Trophoblast cell (in vitro differentiated cells and primary cell): Measurements from ENCODE around the gene HCRTR1.

Experiments used
- DNase-seq, 2 donors: peaks; one replicate each; pipeline ENCODE4 v3.0.0-alpha.2; 2016
- H2AFZ ChIP-seq: 2 replicates; pipeline ENCODE4 v1.6.1; 2013; ENCODE audit warnings: low read length, moderate library complexity, mild to moderate bottlenecking; ENCODE audit not compliant: insufficient read depth, poor library complexity
- H2AK5ac ChIP-seq: 2 replicates; pipeline ENCODE4 v1.6.1; 2013; ENCODE audit warnings: mild to moderate bottlenecking, low read length
- H2BK120ac ChIP-seq: 2 replicates; pipeline ENCODE4 v1.6.1; 2013; ENCODE audit warnings: low read length, mild to moderate bottlenecking, moderate library complexity; ENCODE audit not compliant: insufficient read depth, poor library complexity
- H2BK12ac ChIP-seq: 2 replicates; pipeline ENCODE4 v1.6.1; 2013; ENCODE audit warnings: mild to moderate bottlenecking, low read length, moderate library complexity
- H2BK5ac ChIP-seq: 2 replicates; pipeline ENCODE4 v1.6.1; 2013; ENCODE audit warnings: low read length, low read depth, moderate library complexity, mild to moderate bottlenecking; ENCODE audit not compliant: poor library complexity
- H3K14ac ChIP-seq: 2 replicates; pipeline ENCODE4 v1.6.1; 2013; ENCODE audit warnings: mild to moderate bottlenecking, low read length
- H3K18ac ChIP-seq: 2 replicates; pipeline ENCODE4 v1.6.1; 2013; ENCODE audit warnings: mild to moderate bottlenecking, low read length
- H3K23ac ChIP-seq: 2 replicates; pipeline ENCODE4 v1.6.1; 2013; ENCODE audit warnings: low read length
- H3K27ac ChIP-seq: 2 replicates; pipeline ENCODE4 v1.5.1; 2013; ENCODE audit warnings: low read depth, mild to moderate bottlenecking, inconsistent platforms, low read length, moderate library complexity
- H3K27me3 ChIP-seq: 2 replicates; pipeline ENCODE4 v1.6.1; 2013; ENCODE audit warnings: inconsistent platforms, mild to moderate bottlenecking, low read length, moderate library complexity; ENCODE audit not compliant: insufficient read depth
- H3K36me3 ChIP-seq, 2 experiments: 1 replicate in 1 of 2; 2 replicates in 1 of 2; pipeline ENCODE4 v1.6.1; 2013; ENCODE audit warnings: low read length in 2 of 2, mild to moderate bottlenecking in 2 of 2, moderate library complexity in 1 of 2; ENCODE audit not compliant: insufficient read depth in 2 of 2, control insufficient read depth in 1 of 2
- H3K4ac ChIP-seq: 2 replicates; pipeline ENCODE4 v1.6.1; 2013; ENCODE audit warnings: low read depth, mild to moderate bottlenecking, low read length, moderate library complexity
- H3K4me1 ChIP-seq, 2 experiments: 1 replicate in 1 of 2; 2 replicates in 1 of 2; pipeline ENCODE4 v1.6.1; 2013; ENCODE audit warnings: low read length in 2 of 2, mild to moderate bottlenecking in 2 of 2, moderate library complexity in 1 of 2; ENCODE audit not compliant: insufficient read depth in 2 of 2, control insufficient read depth in 1 of 2
- H3K4me2 ChIP-seq: 2 replicates; pipeline ENCODE4 v1.6.1; 2013; ENCODE audit warnings: inconsistent platforms, mild to moderate bottlenecking, low read length, moderate library complexity
- H3K4me3 ChIP-seq: 2 replicates; pipeline ENCODE4 v1.5.1; 2013; ENCODE audit warnings: mild to moderate bottlenecking, low read depth, low read length, inconsistent platforms
- H3K79me1 ChIP-seq: one replicate; pipeline ENCODE4 v1.6.1; 2013; ENCODE audit warnings: low read length
- H3K79me2 ChIP-seq: 2 replicates; pipeline ENCODE4 v1.6.1; 2013; ENCODE audit warnings: low read length, mild to moderate bottlenecking; ENCODE audit not compliant: control insufficient read depth, insufficient read depth, poor library complexity
- H3K9ac ChIP-seq: 2 replicates; pipeline ENCODE4 v1.6.1; 2013; ENCODE audit warnings: mild to moderate bottlenecking, low read length
- H3K9me3 ChIP-seq: 2 replicates; pipeline ENCODE4 v1.6.1; 2013; ENCODE audit warnings: low read depth, mild to moderate bottlenecking, control low read depth, inconsistent platforms, low read length; ENCODE audit not compliant: insufficient read depth
- H4K12ac ChIP-seq: 2 replicates; pipeline ENCODE4 v1.6.1; 2013; ENCODE audit warnings: low read depth, mild to moderate bottlenecking, low read length, moderate library complexity
- H4K8ac ChIP-seq: 2 replicates; pipeline ENCODE4 v1.6.1; 2013; ENCODE audit warnings: low read depth, mild to moderate bottlenecking, low read length, moderate library complexity
- H4K91ac ChIP-seq: one replicate; pipeline ENCODE4 v1.6.1; 2013; ENCODE audit warnings: low read depth, mild to moderate bottlenecking, low read length, moderate library complexity
- WGBS: extraction: QIAGEN DNeasy Blood & Tissue Kit; methylation state at CpG from one replicate; pipeline ENCODE4 v1.1.7; 2013; ENCODE audit warnings: missing lambda C conversion rate; ENCODE audit not compliant: insufficient read length, insufficient coverage; ENCODE audit errors: extremely low coverage; 5-methylcytosine and 5-hydroxymethylcytosine counted together

Gene HCRTR1

GRCh38 chr1:31642897-31643296 lies 25.4 kb downstream of the HCRTR1 start:
- Histone ChIP-seq H4K8ac (no peak overlapping the region), H3K4me2 (peak overlapping the region; percentile 53), H3K4me3 (no peak overlapping the region), H3K18ac (no peak overlapping the region), H3K36me3 (no peaks in the 10 kb centered on the region), H3K27me3 (no peaks in the 10 kb centered on the region), H2BK5ac (peak overlapping the region; percentile 93), H3K9me3 (no peaks in the 10 kb centered on the region), H3K79me2 (peaks cover 18% of the 10 kb centered on the region), H4K12ac (no peak overlapping the region), H2AK5ac (no peak overlapping the region), H2BK12ac (peak overlapping the region; percentile 31), H3K27ac (peak overlapping the region; percentile 91), H3K4me1 (peaks cover 37 to 60% of the 10 kb centered on the region in 2 experiments), H2AFZ (no peak overlapping the region), H3K23ac (no peak overlapping the region), H3K4ac (no peak overlapping the region), H2BK120ac (peak overlapping the region; percentile 31), H3K14ac (peak overlapping the region; percentile 46), H3K79me1 (peaks cover 66% of the 10 kb centered on the region), H4K91ac (peak overlapping the region; percentile 84), H3K9ac (no peak overlapping the region)
- no peak for DNase-seq
- WGBS: no CpG with 5 or more reads among the region's 3 CpGs

GRCh38 chr1:31643976-31644559 lies 26.6 kb downstream of the HCRTR1 start:
- Histone ChIP-seq H3K79me2 (peaks cover 17% of the 10 kb centered on the region), H4K91ac (peak overlapping the region; percentile 89), H2BK5ac (peak overlapping the region; percentile 88), H2AFZ (peak overlapping the region; percentile 83), H3K4ac (peak overlapping the region; percentile 58), H3K4me2 (peak overlapping the region; percentile 61), H3K36me3 (no peaks in the 10 kb centered on the region), H4K12ac (peak overlapping the region; percentile 93), H3K18ac (peak overlapping the region; percentile 80), H3K4me3 (peak overlapping the region; percentile 88), H3K4me1 (peaks cover 40 to 60% of the 10 kb centered on the region in 2 experiments), H3K27ac (peak overlapping the region; percentile 86), H3K23ac (no peak overlapping the region), H3K9me3 (no peaks in the 10 kb centered on the region), H4K8ac (peak overlapping the region; percentile 88), H3K79me1 (peaks cover 71% of the 10 kb centered on the region), H2BK12ac (peak overlapping the region; percentile 76), H2BK120ac (peak overlapping the region; percentile 77), H3K9ac (peak overlapping the region; percentile 81), H2AK5ac (peak overlapping the region; percentile 25), H3K27me3 (no peaks in the 10 kb centered on the region), H3K14ac (peak overlapping the region; percentile 92)
- DNase-seq: peak in 1 of 2 donors; percentile 19
- WGBS: no CpG with 5 or more reads among the region's 18 CpGs

- H3K9ac ChIP-seq: peak within 1 kb of the TSS; percentile 81
- WGBS: no CpG with 5 or more reads among the region's 56 CpGs
Measured at GRCh38 chr1:31644560-31645273, 27.2 kb downstream of the HCRTR1 start, which contains the start of gene PEF1. Gene PEF1, minus strand, starts transcription at chr1:31644876. Its CDS starts 12 bp downstream, at chr1:31644864.

GRCh38 chr1:31645274-31645568 lies 27.7 kb downstream of the HCRTR1 start:
- peak overlapping the region; percentile 72 for H3K18ac ChIP-seq
- peaks cover 72% of the 10 kb centered on the region for H3K79me1 ChIP-seq
- peak overlapping the region; percentile 29 for H2BK5ac ChIP-seq
- peak overlapping the region; percentile 93 for H2AK5ac ChIP-seq
- peak overlapping the region; percentile 65 for H2BK120ac ChIP-seq
- H3K79me2 ChIP-seq: peaks cover 18% of the 10 kb centered on the region
- no peaks in the 10 kb centered on the region for H3K9me3 ChIP-seq
- H3K27me3 ChIP-seq: no peaks in the 10 kb centered on the region
- peaks cover 37 to 55% of the 10 kb centered on the region in 2 experiments for H3K4me1 ChIP-seq
- no peak for DNase-seq
- WGBS: no CpG with 5 or more reads among the region's 11 CpGs
- no peaks in the 10 kb centered on the region for H3K36me3 ChIP-seq
- H4K8ac ChIP-seq: peak overlapping the region; percentile 86
- H3K4me2 ChIP-seq: peak overlapping the region; percentile 54
- H3K4ac ChIP-seq: peak overlapping the region; percentile 85
- peak overlapping the region; percentile 89 for H3K27ac ChIP-seq
- H3K9ac ChIP-seq: peak overlapping the region; percentile 1
- H2AFZ ChIP-seq: no peak overlapping the region
- no peak overlapping the region for H3K23ac ChIP-seq
- peak overlapping the region; percentile 90 for H2BK12ac ChIP-seq
- H3K14ac ChIP-seq: peak overlapping the region; percentile 83
- peak overlapping the region; percentile 51 for H3K4me3 ChIP-seq
- H4K12ac ChIP-seq: peak overlapping the region; percentile 88
- H4K91ac ChIP-seq: peak overlapping the region; percentile 96

More at GRCh38 chr1:31644560-31645273, 27.2 kb downstream of the HCRTR1 start, which contains the start of gene PEF1:
- H4K8ac ChIP-seq: peak within 1 kb of the TSS; percentile 88
- no peaks in the 10 kb centered on the region for H3K27me3 ChIP-seq
- H3K4me3 ChIP-seq: peak within 1 kb of the TSS; percentile 88
- H3K9me3 ChIP-seq: no peaks in the 10 kb centered on the region
- peak within 1 kb of the TSS; percentile 85 for H3K4ac ChIP-seq
- peaks cover 71% of the 10 kb centered on the region for H3K79me1 ChIP-seq
- H2AK5ac ChIP-seq: peak within 1 kb of the TSS; percentile 93
- peak within 1 kb of the TSS; percentile 61 for H3K4me2 ChIP-seq
- H3K23ac ChIP-seq: no peak within 1 kb of the TSS
- H3K79me2 ChIP-seq: peaks cover 16% of the 10 kb centered on the region
- H3K27ac ChIP-seq: peak within 1 kb of the TSS; percentile 89
- peaks cover 35 to 55% of the 10 kb centered on the region in 2 experiments for H3K4me1 ChIP-seq
- no peaks in the 10 kb centered on the region for H3K36me3 ChIP-seq
- H4K91ac ChIP-seq: peak within 1 kb of the TSS; percentile 96
- H2AFZ ChIP-seq: peak within 1 kb of the TSS; percentile 83
- H3K18ac ChIP-seq: peak within 1 kb of the TSS; percentile 80
- peak within 1 kb of the TSS; percentile 92 for H3K14ac ChIP-seq
- H4K12ac ChIP-seq: peak within 1 kb of the TSS; percentile 93
- peak within 1 kb of the TSS; percentile 90 for H2BK12ac ChIP-seq
- H2BK120ac ChIP-seq: peak within 1 kb of the TSS; percentile 77
- DNase-seq: peak; percentile 99 to 100
- peak within 1 kb of the TSS; percentile 88 for H2BK5ac ChIP-seq
